DLD1 (cell line): ENCODE data around the gene ARMC2.

Source experiments
- in situ Hi-C: cut with HindIII; loops from 2 replicates; pipeline ENCODE4 v1.10.0; 2017; ENCODE audit warnings: low sequenced_read_pairs

ARMC2 gene

GRCh38 chr6:109009236-109009961 is 161.2 kb downstream of the ARMC2 start:
- in situ Hi-C loops, result no loop called here

GRCh38 chr6:109009962-109010704 is 161.9 kb downstream of the ARMC2 start:
- in situ Hi-C loops, result no loop called here

GRCh38 chr6:109010705-109011102 is 162.5 kb downstream of the ARMC2 start:
- in situ Hi-C loops, result no loop called here

GRCh38 chr6:109013656-109014305 is 165.6 kb downstream of the ARMC2 start:
- in situ Hi-C loops, result no loop called here

- in situ Hi-C loops, result no loop called here
Measured at GRCh38 chr6:109014606-109015005, 166.4 kb downstream of the ARMC2 start.

- in situ Hi-C loops, result no loop called here
Measured at GRCh38 chr6:109015176-109015575, 167.0 kb downstream of the ARMC2 start.

- in situ Hi-C loops, result no loop called here
Measured at GRCh38 chr6:109019911-109020310, 171.7 kb downstream of the ARMC2 start.

- in situ Hi-C loops, result no loop called here
Measured at GRCh38 chr6:109021870-109022269, 173.6 kb downstream of the ARMC2 start.

GRCh38 chr6:109023356-109023925 is 175.2 kb downstream of the ARMC2 start:
- in situ Hi-C loops, result no loop called here
